SK-N-SH (cell line): ENCODE measurements around the gene ETV1. TPM values are rescaled to one million over a fixed set of nuclear protein-coding genes. Genes with fewer than 3 reads are reported as not detected.

Experiments
- CTCF ChIA-PET: fragments of 300-600, 350-600 bp; formaldehyde crosslinking; extraction: SDS; loops from one replicate; lab custom pipeline; 2021; lab: Yijun Ruan, JAX
- POLR2A ChIA-PET: fragments of 350-600 bp; sonication (Branson Sonifier 250); formaldehyde crosslinking; extraction: SDS; loops from one replicate; lab custom pipeline; 2020; ENCODE audit warnings: antibody characterized with exemption, inconsistent platforms; lab: Yijun Ruan, JAX
- DNase-seq: peaks from one replicate; pipeline ENCODE4 v3.0.0; 2012
- H2AFZ ChIP-seq: fragments of 200-600 bp; sonication (generic); 2 replicates; pipeline ENCODE4 v1.8.1; 2016; ENCODE audit warnings: antibody characterized with exemption, mild to moderate bottlenecking, low read depth
- H3F3A ChIP-seq: fragments of 200-600 bp; sonication (generic); replicated peaks from 2 replicates; pipeline ENCODE3; 2016; ENCODE audit warnings: antibody characterized with exemption, mild to moderate bottlenecking; ENCODE audit not compliant: insufficient read depth
- H3K27ac ChIP-seq, 2 experiments: fragments of 200-500 bp in 1 of 2; fragments of 200-600 bp in 1 of 2; sonication (Bioruptor generic) in 1 of 2; sonication (generic), shearing (Covaris generic) in 1 of 2; 2 replicates each; pipeline versions ENCODE4 v1.5.1 to v1.6.1; 2014 to 2016; ENCODE audit warnings: low read depth in 2 of 2, inconsistent platforms in 1 of 2, low read length in 1 of 2, mild to moderate bottlenecking in 1 of 2, mixed read lengths in 1 of 2
- H3K27me3 ChIP-seq: fragments of 200-600 bp; sonication (generic), shearing (Covaris generic); 2 replicates; pipeline ENCODE4 v1.6.1; 2016; ENCODE audit warnings: mixed run types; ENCODE audit not compliant: insufficient read depth
- H3K36me3 ChIP-seq, 2 experiments: fragments of 200-500 bp in 1 of 2; fragments of 200-600 bp in 1 of 2; sonication (Bioruptor generic) in 1 of 2; sonication (generic) in 1 of 2; replicated peaks in 1 of 2; 2 replicates each; pipeline versions ENCODE3 to v1.5.1; 2014 to 2016; ENCODE audit warnings: low read length in 1 of 2, mild to moderate bottlenecking in 1 of 2; ENCODE audit not compliant: insufficient read depth in 2 of 2, control insufficient read depth in 1 of 2
- H3K4me1 ChIP-seq, 2 experiments: fragments of 200-500 bp in 1 of 2; fragments of 200-600 bp in 1 of 2; sonication (Bioruptor generic) in 1 of 2; sonication (generic), shearing (Covaris generic) in 1 of 2; 2 replicates each; pipeline versions ENCODE4 v1.5.1 to v1.6.1; 2014 to 2016; ENCODE audit warnings: low read depth in 1 of 2, low read length in 1 of 2, mixed run types in 1 of 2; ENCODE audit not compliant: insufficient read depth in 2 of 2, control insufficient read depth in 1 of 2
- H3K4me2 ChIP-seq: fragments of 200-600 bp; sonication (generic), shearing (Covaris generic); 2 replicates; pipeline ENCODE4 v1.6.1; 2017; ENCODE audit warnings: mixed run types
- H3K4me3 ChIP-seq, 2 experiments: fragments of 200-500 bp in 1 of 2; fragments of 200-600 bp in 1 of 2; sonication (Bioruptor generic) in 1 of 2; sonication (generic), shearing (Covaris generic) in 1 of 2; 2 replicates each; pipeline versions ENCODE4 v1.5.1 to v1.8.1; 2014 to 2016; ENCODE audit warnings: low read depth in 2 of 2, inconsistent platforms in 1 of 2, low read length in 1 of 2, mild to moderate bottlenecking in 1 of 2, mixed read lengths in 1 of 2, moderate library complexity in 1 of 2
- H3K79me2 ChIP-seq: fragments of 200-600 bp; sonication (generic); 2 replicates; pipeline ENCODE4 v1.8.1; 2017; ENCODE audit warnings: mild to moderate bottlenecking; ENCODE audit not compliant: insufficient read depth
- H3K9ac ChIP-seq: fragments of 200-600 bp; sonication (generic); 2 replicates; pipeline ENCODE4 v1.6.1; 2017; ENCODE audit warnings: mixed run types
- H3K9me2 ChIP-seq: fragments of 200-600 bp; sonication (generic); 2 replicates; pipeline ENCODE4 v1.6.1; 2017; ENCODE audit warnings: mixed run types
- H3K9me3 ChIP-seq: fragments of 200-600 bp; sonication (generic); 2 replicates; pipeline ENCODE4 v1.6.1; 2017; ENCODE audit warnings: mixed run types, mild to moderate bottlenecking, moderate library complexity
- H4K20me1 ChIP-seq: fragments of 200-600 bp; sonication (generic); 2 replicates; pipeline ENCODE4 v1.6.1; 2017; ENCODE audit warnings: mild to moderate bottlenecking, mixed run types; ENCODE audit not compliant: insufficient read depth
- FOSL2 ChIP-seq: IDR thresholded peaks from 2 replicates; pipeline ENCODE4 v1.4.0; 2012; ENCODE audit warnings: low read depth, mild to moderate bottlenecking, moderate library complexity, borderline replicate concordance
- GABPA ChIP-seq: IDR thresholded peaks from 2 replicates; pipeline ENCODE4 v1.4.0; 2012; ENCODE audit warnings: low read depth, mild to moderate bottlenecking
- GATA2 ChIP-seq: sonication (generic); formaldehyde crosslinking; IDR thresholded peaks from 2 replicates; pipeline ENCODE4 v1.5.0; 2020; ENCODE audit warnings: mild to moderate bottlenecking, missing genetic modification reagents
- MAX ChIP-seq: IDR thresholded peaks from 2 replicates; pipeline ENCODE4 v1.4.0; 2012; ENCODE audit warnings: low read depth
- MXI1 ChIP-seq: IDR thresholded peaks from 2 replicates; pipeline ENCODE4 v1.6.1; 2012; ENCODE audit warnings: mild to moderate bottlenecking, low read depth, low read length, improper control_type of control experiment
- NFIC ChIP-seq: IDR thresholded peaks from 2 replicates; pipeline ENCODE4 v1.4.0; 2012; ENCODE audit warnings: borderline replicate concordance
- RAD21 ChIP-seq: IDR thresholded peaks from 2 replicates; pipeline ENCODE4 v1.6.1; 2012; ENCODE audit warnings: mild to moderate bottlenecking, low read length
- RFX5 ChIP-seq: IDR thresholded peaks from 2 replicates; pipeline ENCODE4 v1.6.1; 2012; ENCODE audit warnings: mild to moderate bottlenecking, improper control_type of control experiment, low read length
- RXRA ChIP-seq: IDR thresholded peaks from 2 replicates; pipeline ENCODE4 v1.4.0; 2012; ENCODE audit warnings: low read depth, mild to moderate bottlenecking, borderline replicate concordance
- SMC3 ChIP-seq: IDR thresholded peaks from 2 replicates; pipeline ENCODE4 v1.6.1; 2012; ENCODE audit warnings: low read depth, low read length, improper control_type of control experiment
- TAF1 ChIP-seq: IDR thresholded peaks from 2 replicates; pipeline ENCODE4 v1.6.1; 2012; ENCODE audit warnings: low read depth, mild to moderate bottlenecking, low read length, moderate library complexity, borderline replicate concordance
- TEAD4 ChIP-seq: IDR thresholded peaks from 2 replicates; pipeline ENCODE4 v1.4.0; 2012; ENCODE audit warnings: mild to moderate bottlenecking, borderline replicate concordance; ENCODE audit not compliant: insufficient read depth
- USF1 ChIP-seq: IDR thresholded peaks from 2 replicates; pipeline ENCODE4 v1.4.0; 2012; ENCODE audit warnings: low read depth, borderline replicate concordance
- USF2 ChIP-seq: fragments of 150-350 bp; IDR thresholded peaks from 2 replicates; pipeline ENCODE4 v1.6.1; 2017; ENCODE audit warnings: antibody characterized with exemption, low read length, low read depth, borderline replicate concordance
- YY1 ChIP-seq: IDR thresholded peaks from 2 replicates; pipeline ENCODE4 v1.4.0; 2012; ENCODE audit warnings: low read depth, mild to moderate bottlenecking
- ZBTB33 ChIP-seq: IDR thresholded peaks from 2 replicates; pipeline ENCODE4 v1.4.0; 2012; ENCODE audit warnings: low read depth, borderline replicate concordance
- WGBS: methylation state at CpG from one replicate; pipeline ENCODE4 v1.1.6; 2017; ENCODE audit warnings: low lambda C conversion rate; 5-methylcytosine and 5-hydroxymethylcytosine counted together
- polyA plus RNA-seq, 3 experiments: library from polyadenylated mRNA; depleted of rRNA; stranded (reverse); fragments of >200 nt; gene quantifications; 2 replicates each; pipeline ENCODE4 v1.2.3, GENCODE V29; 2012

ETV1 gene
- polyA plus RNA-seq, 1 of the 3 experiments (the other 2 are of a cell fraction) = 24.9 TPM

- Histone ChIP-seq H3K27ac (no peak overlapping the region), H3K4me1 (peaks cover 0 to 14% of the 10 kb centered on the region in 2 experiments; a peak in 2 of 4 replicates), H3K9me3 (no peaks in the 10 kb centered on the region), H3K9me2 (no peaks in the 10 kb centered on the region), H3K4me2 (no peak overlapping the region), H3K36me3 (no peaks in the 10 kb centered on the region), H3K9ac (no peak overlapping the region), H4K20me1 (no peaks in the 10 kb centered on the region), H2AFZ (no peak overlapping the region), H3K27me3 (no peaks in the 10 kb centered on the region), H3K4me3 (no peak overlapping the region), H3K79me2 (no peaks in the 10 kb centered on the region), H3F3A (no peaks in the 10 kb centered on the region)
- ChIA-PET CTCF (interaction anchor here (0.6 to 2.9 kb wide), 5 partner anchors 27 to 1609 kb away, joined by 3 to 11 read pairs (median 4); partner anchors contain the start of gene ETV1), POLR2A (no interaction called here)
- no peak for DNase-seq
- WGBS = 87% methylated on average over 3 of the region's 3 CpGs
- TF ChIP-seq TAF1 = no peak
- no peak for TF ChIP-seq FOSL2
- TF ChIP-seq NFIC = no peak
- no peak for TF ChIP-seq USF2
- no peak for TF ChIP-seq SMC3
Observed at GRCh38 chr7:13953368-13953767, 36.1 kb downstream of the ETV1 start.

- no peak overlapping the region for H3K4me3 ChIP-seq
- no peaks in the 10 kb centered on the region for H3K79me2 ChIP-seq
- ChIA-PET CTCF (interaction anchor here (0.6 to 2.9 kb wide), 3 partner anchors 36 to 651 kb away, joined by 3 to 11 read pairs (median 4); partner anchors contain the start of gene ETV1), POLR2A (no interaction called here)
- WGBS = 41% methylated on average over 2 of the region's 2 CpGs
- H3K9me3 ChIP-seq = no peaks in the 10 kb centered on the region
- TF ChIP-seq GATA2 = peak; percentile 44; the same call in 1 of the 2 replicates
- TF ChIP-seq USF1 = no peak
- no peaks in the 10 kb centered on the region for H3K9me2 ChIP-seq
- H3K4me1 ChIP-seq = peaks cover 0 to 14% of the 10 kb centered on the region in 2 experiments; a peak in 2 of 4 replicates
- H3F3A ChIP-seq = no peaks in the 10 kb centered on the region
- H4K20me1 ChIP-seq = no peaks in the 10 kb centered on the region
- H3K27me3 ChIP-seq = no peaks in the 10 kb centered on the region
- H3K4me2 ChIP-seq = no peak overlapping the region
- H3K9ac ChIP-seq = no peak overlapping the region
- no peak overlapping the region for H3K27ac ChIP-seq
- no peaks in the 10 kb centered on the region for H3K36me3 ChIP-seq
- no peak for DNase-seq
- H2AFZ ChIP-seq = no peak overlapping the region
Observed at GRCh38 chr7:13952921-13953320, 36.5 kb downstream of the ETV1 start.

- CTCF ChIA-PET = interaction anchor here (1.0 to 2.1 kb wide), 6 partner anchors 9 to 742 kb away, joined by 3 to 11 read pairs (median 4); partner anchors contain the start of gene ETV1
- no peaks in the 10 kb centered on the region for H3K27me3 ChIP-seq
- WGBS = 64% methylated on average over 4 of the region's 4 CpGs
- peaks cover 3% of the 10 kb centered on the region for H3F3A ChIP-seq
- no peaks in the 10 kb centered on the region for H4K20me1 ChIP-seq
- no peaks in the 10 kb centered on the region for H3K36me3 ChIP-seq
- no peak for DNase-seq
- H3K27ac ChIP-seq = peak overlapping the region in 1 of 2 experiments; percentile 74; a peak in 2 of 4 replicates
- peak overlapping the region in 1 of 2 experiments; percentile 10; a peak in 1 of 4 replicates for H3K4me3 ChIP-seq
- H3K79me2 ChIP-seq = no peaks in the 10 kb centered on the region
- H3K4me1 ChIP-seq = peaks cover 11 to 30% of the 10 kb centered on the region in 2 experiments; a peak in 3 of 4 replicates
- no peak overlapping the region for H2AFZ ChIP-seq
- POLR2A ChIA-PET = interaction anchor here (0.7 to 1.0 kb wide), 2 partner anchors 13 to 31 kb away, joined by 3 to 5 read pairs; no protein-coding TSS in a partner anchor
- no peaks in the 10 kb centered on the region for H3K9me3 ChIP-seq
- no peak overlapping the region for H3K9ac ChIP-seq
- no peak overlapping the region for H3K4me2 ChIP-seq
- no peaks in the 10 kb centered on the region for H3K9me2 ChIP-seq
- no peak for TF ChIP-seq ZBTB33
- TF ChIP-seq TAF1 = no peak
- TF ChIP-seq RXRA = no peak
- TF ChIP-seq RAD21 = no peak
- no peak for TF ChIP-seq MAX
- TF ChIP-seq MXI1 = no peak
- TF ChIP-seq RFX5 = no peak
- TF ChIP-seq GABPA = no peak
- TF ChIP-seq YY1 = no peak
- no peak for TF ChIP-seq TEAD4
Observed at GRCh38 chr7:13949939-13950338, 39.5 kb downstream of the ETV1 start.
